HEK293 (cell line): ENCODE results near the gene SLC18A3.

Experiments
- CTCF ChIA-PET: fragments of 350-600 bp; formaldehyde crosslinking; extraction: SDS; loops from one replicate; lab custom pipeline; 2021; ENCODE audit warnings: antibody characterized with exemption; lab: Yijun Ruan, JAX
- POLR2A ChIA-PET: fragments of 300-600 bp; formaldehyde crosslinking; extraction: SDS; loops from one replicate; lab custom pipeline; 2020; ENCODE audit warnings: antibody characterized with exemption, inconsistent platforms; lab: Yijun Ruan, JAX
- H3K27ac ChIP-seq: fragments of 200-500 bp; sonication (Bioruptor generic); 2 replicates; pipeline ENCODE4 v1.5.1; 2014; ENCODE audit warnings: low read depth, low read length, control low read depth, inconsistent platforms; ENCODE audit errors: extremely low read depth
- H3K36me3 ChIP-seq, 2 experiments: fragments of 200-500 bp in 1 of 2; sonication (Bioruptor generic) in 1 of 2; 1 replicate in 1 of 2; 2 replicates in 1 of 2; pipeline ENCODE4 v1.5.1; 2014 to 2017; ENCODE audit warnings: inconsistent platforms in 2 of 2, low read length in 2 of 2; ENCODE audit not compliant: control insufficient read depth in 2 of 2, insufficient read depth in 1 of 2
- H3K4me1 ChIP-seq: fragments of 200-500 bp; sonication (Bioruptor generic); 2 replicates; pipeline ENCODE4 v1.5.1; 2014; ENCODE audit warnings: mild to moderate bottlenecking, low read length, inconsistent platforms; ENCODE audit not compliant: control insufficient read depth, insufficient read depth
- H3K4me3 ChIP-seq: 2 replicates; pipeline ENCODE4 v1.5.1; 2011; ENCODE audit warnings: low read depth, mild to moderate bottlenecking, control low read depth, low read length, moderate library complexity
- H3K9me3 ChIP-seq: fragments of 200-500 bp; sonication (Bioruptor generic); 2 replicates; pipeline ENCODE4 v1.5.1; 2014; ENCODE audit warnings: low read depth, low read length, inconsistent platforms; ENCODE audit not compliant: control insufficient read depth, insufficient read depth
- IKZF3 ChIP-seq: fragments of 450-650 bp; IDR thresholded peaks from 2 replicates; pipeline ENCODE4 v1.5.0; 2018; ENCODE audit warnings: missing biosample characterization, mild to moderate bottlenecking, missing genetic modification characterization, moderate library complexity
- SP7 ChIP-seq: fragments of 450-650 bp; formaldehyde crosslinking; IDR thresholded peaks from 2 replicates; pipeline ENCODE4 v1.5.1; 2016; ENCODE audit warnings: missing biosample characterization, missing genetic modification characterization
- TSHZ1 ChIP-seq: fragments of 450-650 bp; formaldehyde crosslinking; IDR thresholded peaks from 2 replicates; pipeline ENCODE4 v1.5.1; 2016; ENCODE audit warnings: missing biosample characterization, missing genetic modification characterization, borderline replicate concordance
- ZBTB10 ChIP-seq: fragments of 450-650 bp; formaldehyde crosslinking; IDR thresholded peaks from 2 replicates; pipeline ENCODE4 v1.5.1; 2016; ENCODE audit warnings: missing biosample characterization, missing genetic modification characterization
- ZEB2 ChIP-seq: fragments of 450-650 bp; formaldehyde crosslinking; IDR thresholded peaks from 2 replicates; pipeline ENCODE4 v1.5.1; 2016; ENCODE audit warnings: missing biosample characterization, missing genetic modification characterization
- ZNF18 ChIP-seq: fragments of 450-650 bp; formaldehyde crosslinking; IDR thresholded peaks from 2 replicates; pipeline ENCODE4 v1.5.1; 2016; ENCODE audit warnings: missing biosample characterization, missing genetic modification characterization
- ZNF530 ChIP-seq: fragments of 450-650 bp; formaldehyde crosslinking; IDR thresholded peaks from 2 replicates; pipeline ENCODE4 v1.5.1; 2016; ENCODE audit warnings: low read depth, missing biosample characterization, missing genetic modification characterization
- ZNF571 ChIP-seq: fragments of 450-650 bp; formaldehyde crosslinking; IDR thresholded peaks from 2 replicates; pipeline ENCODE4 v1.5.0; 2017; ENCODE audit warnings: missing biosample characterization, missing genetic modification characterization
- ZNF610 ChIP-seq: fragments of 450-650 bp; formaldehyde crosslinking; IDR thresholded peaks from 2 replicates; pipeline ENCODE4 v1.5.1; 2016; ENCODE audit warnings: missing biosample characterization, missing genetic modification characterization, borderline replicate concordance
- ZNF670 ChIP-seq: fragments of 450-650 bp; formaldehyde crosslinking; IDR thresholded peaks from 2 replicates; pipeline ENCODE4 v1.5.1; 2016; ENCODE audit warnings: missing biosample characterization, missing genetic modification characterization, low read depth
- ZNF777 ChIP-seq: fragments of 450-650 bp; formaldehyde crosslinking; IDR thresholded peaks from 2 replicates; pipeline ENCODE4 v1.5.1; 2017; ENCODE audit warnings: missing biosample characterization, missing genetic modification characterization, borderline replicate concordance
- ZNF830 ChIP-seq: fragments of 450-650 bp; IDR thresholded peaks from 2 replicates; pipeline ENCODE4 v1.5.0; 2018; ENCODE audit warnings: missing biosample characterization, missing genetic modification characterization, low read depth, mild to moderate bottlenecking, moderate library complexity
- ZSCAN18 ChIP-seq: fragments of 450-650 bp; formaldehyde crosslinking; IDR thresholded peaks from 2 replicates; pipeline ENCODE4 v1.5.1; 2016; ENCODE audit warnings: missing biosample characterization, missing genetic modification characterization

Gene SLC18A3

GRCh38 chr10:49611166-49611815, 1.2 kb downstream of the SLC18A3 start (continued):
- TF ChIP-seq ZNF830 (no peak), ZNF610 (no peak), ZBTB10 (tag by site-specific recombination) (no peak), ZNF777 (tag by site-specific recombination) (no peak), ZNF530 (tag by site-specific recombination) (no peak)

- CTCF ChIA-PET = interaction anchor here (0.8 to 1.1 kb wide), 2 partner anchors 17 to 19 kb away, joined by 4 to 5 read pairs; no protein-coding TSS in a partner anchor
- Histone ChIP-seq H3K36me3 (no peaks in the 10 kb centered on the region), H3K27ac (no peak overlapping the region), H3K4me3 (no peak overlapping the region), H3K9me3 (no peaks in the 10 kb centered on the region), H3K4me1 (no peaks in the 10 kb centered on the region; the same call in 1 of the 2 replicates)
- POLR2A ChIA-PET = no interaction called here
- TF ChIP-seq ZSCAN18 (tag by site-specific recombination) (no peak), ZNF571 (tag by site-specific recombination) (no peak), ZEB2 (tag by site-specific recombination) (no peak), ZNF18 (tag by site-specific recombination) (no peak), IKZF3 (tag by site-specific recombination) (no peak), SP7 (tag by site-specific recombination) (no peak), TSHZ1 (no peak), ZNF670 (tag by site-specific recombination) (no peak)
Observed at GRCh38 chr10:49611816-49612512, 1.9 kb downstream of the SLC18A3 start.
